ENCODE data around the gene MFAP3L. TPM values are rescaled to one million over a fixed set of nuclear protein-coding genes. Genes with fewer than 3 reads are reported as not detected.
A peak's percentile ranks its signal among the peaks of the same experiment; 100 is the strongest.

The MFAP3L gene
- total and polyA plus RNA-seq, 8 donors: 2.1 to 4.8 (median 2.5) TPM

DNA sequence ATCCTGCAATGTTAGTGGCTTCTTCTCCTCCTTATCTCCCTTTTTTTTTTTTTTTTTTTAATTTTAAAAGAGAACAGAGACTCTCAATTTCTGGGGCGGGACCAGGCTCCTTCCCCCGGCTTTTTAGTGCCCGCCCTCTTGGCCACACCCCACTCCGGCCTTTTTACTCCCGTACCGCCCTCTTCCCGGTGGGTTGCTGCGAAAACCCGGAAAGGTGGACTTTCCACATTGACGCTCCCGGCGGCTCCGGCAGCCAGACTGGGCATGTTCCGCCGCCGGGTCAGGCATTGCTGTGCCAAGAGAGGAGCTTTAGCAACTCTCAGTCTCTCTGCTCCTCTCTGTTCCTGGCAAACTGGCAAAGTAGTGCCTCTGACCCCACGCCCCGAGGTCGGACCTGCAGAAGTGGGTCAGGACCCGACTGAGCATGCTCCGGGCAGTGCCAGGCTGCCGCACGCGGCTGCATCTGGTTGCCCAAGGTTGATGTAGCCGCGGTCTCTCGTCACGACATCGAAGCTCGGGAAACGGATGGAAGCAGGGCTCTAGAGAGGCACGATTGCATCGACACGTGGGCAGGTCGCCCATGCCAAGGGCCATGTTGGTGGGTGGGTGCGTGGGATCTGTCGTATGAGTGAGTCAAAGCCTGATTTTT, 1.1 kb upstream of the MFAP3L start:
- ATAC-seq: peak; percentile 94

DNA sequence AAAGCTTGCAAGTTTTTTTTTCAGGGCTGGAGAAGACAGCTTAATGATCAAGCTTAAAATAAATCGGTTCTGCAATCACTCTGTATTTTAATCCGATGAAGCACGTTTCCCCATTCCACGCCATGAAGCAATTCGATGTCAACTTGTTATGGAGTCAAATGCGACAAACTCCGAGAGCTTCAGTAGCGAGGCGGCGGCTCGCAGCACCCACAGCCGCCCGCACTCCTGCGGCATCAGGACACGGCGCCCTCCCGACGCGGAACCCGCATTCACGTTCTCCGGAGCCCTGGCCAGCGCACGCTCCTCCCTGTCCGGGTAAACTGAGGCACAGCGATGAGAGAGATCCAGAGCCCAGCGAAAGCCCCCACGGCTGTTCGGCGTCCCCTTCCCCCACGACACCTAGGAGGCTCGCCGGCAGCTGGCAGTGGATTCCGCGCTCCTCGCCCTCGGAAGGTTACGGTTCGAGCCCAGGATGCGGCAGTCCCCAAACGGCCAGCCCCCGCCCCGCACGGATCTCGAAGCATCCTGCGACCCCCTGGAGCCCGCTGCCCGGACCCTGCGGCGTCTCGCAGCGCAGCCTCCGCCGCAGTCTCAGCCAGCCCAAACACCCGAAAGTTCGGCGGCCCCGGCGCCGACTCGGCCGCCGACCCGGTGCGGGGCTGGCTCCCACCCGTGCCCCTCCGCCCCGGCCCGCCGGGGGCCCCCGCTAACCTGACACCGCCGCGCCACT, 507 bp downstream of the MFAP3L start:
- Histone ChIP-seq H3K4me1 (peaks cover 5 to 8% of the 10 kb centered on the region in 2 donors), H3K27me3 (peaks cover 10 to 38% of the 10 kb centered on the region in 2 donors), H3K9me3 (no peaks in the 10 kb centered on the region), H3K36me3 (no peaks in the 10 kb centered on the region), H3K27ac (peak overlapping the region in 1 of 2 donors; percentile 90), H3K4me3 (peak overlapping the region; percentile 77 to 95)
- TF ChIP-seq, protein P1, sequence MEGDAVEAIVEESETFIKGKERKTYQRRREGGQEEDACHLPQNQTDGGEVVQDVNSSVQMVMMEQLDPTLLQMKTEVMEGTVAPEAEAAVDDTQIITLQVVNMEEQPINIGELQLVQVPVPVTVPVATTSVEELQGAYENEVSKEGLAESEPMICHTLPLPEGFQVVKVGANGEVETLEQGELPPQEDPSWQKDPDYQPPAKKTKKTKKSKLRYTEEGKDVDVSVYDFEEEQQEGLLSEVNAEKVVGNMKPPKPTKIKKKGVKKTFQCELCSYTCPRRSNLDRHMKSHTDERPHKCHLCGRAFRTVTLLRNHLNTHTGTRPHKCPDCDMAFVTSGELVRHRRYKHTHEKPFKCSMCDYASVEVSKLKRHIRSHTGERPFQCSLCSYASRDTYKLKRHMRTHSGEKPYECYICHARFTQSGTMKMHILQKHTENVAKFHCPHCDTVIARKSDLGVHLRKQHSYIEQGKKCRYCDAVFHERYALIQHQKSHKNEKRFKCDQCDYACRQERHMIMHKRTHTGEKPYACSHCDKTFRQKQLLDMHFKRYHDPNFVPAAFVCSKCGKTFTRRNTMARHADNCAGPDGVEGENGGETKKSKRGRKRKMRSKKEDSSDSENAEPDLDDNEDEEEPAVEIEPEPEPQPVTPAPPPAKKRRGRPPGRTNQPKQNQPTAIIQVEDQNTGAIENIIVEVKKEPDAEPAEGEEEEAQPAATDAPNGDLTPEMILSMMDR (IDR thresholded peaks at IDR 0.05): no peak
- peak in 3 of 4 donors; percentile 8 to 86 (median 37) for DNase-seq
- intact Hi-C loops (cut with DNase I): no loop called here
- ATAC-seq: no peak

More for the DNA sequence above, 1.1 kb upstream of the MFAP3L start:
- intact Hi-C loops (cut with DNase I): no loop called here
- H3K9me3 ChIP-seq: no peaks in the 10 kb centered on the region
- H3K27me3 ChIP-seq: peaks cover 10 to 38% of the 10 kb centered on the region in 2 donors
- peaks cover 5 to 8% of the 10 kb centered on the region in 2 donors for H3K4me1 ChIP-seq
- DNase-seq: peak; percentile 93 to 95 (median 94)
- H3K36me3 ChIP-seq: no peaks in the 10 kb centered on the region
- H3K27ac ChIP-seq: peak overlapping the region; percentile 82 to 90
- TF ChIP-seq, protein P1 (IDR thresholded peaks at IDR 0.05): no peak
- peak overlapping the region; percentile 77 to 95 for H3K4me3 ChIP-seq

DNA sequence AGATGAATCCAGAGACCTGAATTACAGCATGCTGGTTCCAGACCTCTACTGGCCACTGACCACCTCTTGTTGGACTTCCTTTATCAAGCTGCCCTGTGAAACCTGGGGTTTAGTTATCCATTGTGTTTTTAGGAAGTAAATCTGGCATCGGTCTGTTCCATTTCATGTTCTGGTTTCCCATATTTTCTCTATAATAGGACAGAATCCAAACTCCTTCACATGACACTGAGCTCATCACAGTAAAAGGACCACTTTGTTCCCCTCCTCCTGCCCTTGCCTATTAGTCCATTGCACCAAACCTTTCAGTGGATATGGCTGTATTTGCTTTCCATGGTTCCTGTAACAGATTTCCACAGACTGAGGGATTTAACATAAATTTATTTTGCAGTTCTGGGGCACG, 4.0 kb downstream of the MFAP3L start:
- no peak overlapping the region for H3K27ac ChIP-seq
- DNase-seq (no peak), ATAC-seq (no peak)
- H3K4me3 ChIP-seq: no peak overlapping the region
- H3K9me3 ChIP-seq: no peaks in the 10 kb centered on the region
- peaks cover 5 to 8% of the 10 kb centered on the region in 2 donors for H3K4me1 ChIP-seq
- H3K27me3 ChIP-seq: peaks cover 10 to 23% of the 10 kb centered on the region in 2 donors
- no peaks in the 10 kb centered on the region for H3K36me3 ChIP-seq
- intact Hi-C loops (cut with DNase I): no loop called here
- TF ChIP-seq, protein P1 (IDR thresholded peaks at IDR 0.05): no peak

DNA sequence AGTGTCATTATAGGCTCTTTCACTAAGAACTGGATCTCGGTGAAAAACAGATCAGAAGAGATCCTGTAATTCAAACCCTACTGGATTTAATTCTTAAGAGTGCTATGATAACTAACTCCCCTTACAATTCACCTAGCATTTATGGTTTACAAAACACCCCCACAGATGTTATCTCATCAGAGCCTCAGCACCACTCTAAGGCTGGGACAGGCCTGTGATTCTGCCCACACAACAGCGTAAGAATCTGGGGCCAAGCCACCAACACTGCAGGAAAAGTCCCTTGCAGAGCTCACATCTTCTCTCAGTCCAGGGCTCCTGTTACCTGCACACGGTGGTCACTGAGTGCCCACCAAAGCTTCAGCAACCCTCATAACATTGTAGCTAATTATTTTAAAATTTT, 8.9 kb downstream of the MFAP3L start:
- DNase-seq (no peak), ATAC-seq (no peak)
- no peak overlapping the region for H3K4me3 ChIP-seq
- no peaks in the 10 kb centered on the region for H3K27me3 ChIP-seq
- no peaks in the 10 kb centered on the region for H3K4me1 ChIP-seq
- intact Hi-C loops (cut with DNase I): no loop called here
- TF ChIP-seq, protein P1 (IDR thresholded peaks at IDR 0.05): no peak
- no peak overlapping the region for H3K27ac ChIP-seq
- no peaks in the 10 kb centered on the region for H3K9me3 ChIP-seq
- H3K36me3 ChIP-seq: no peaks in the 10 kb centered on the region

DNA sequence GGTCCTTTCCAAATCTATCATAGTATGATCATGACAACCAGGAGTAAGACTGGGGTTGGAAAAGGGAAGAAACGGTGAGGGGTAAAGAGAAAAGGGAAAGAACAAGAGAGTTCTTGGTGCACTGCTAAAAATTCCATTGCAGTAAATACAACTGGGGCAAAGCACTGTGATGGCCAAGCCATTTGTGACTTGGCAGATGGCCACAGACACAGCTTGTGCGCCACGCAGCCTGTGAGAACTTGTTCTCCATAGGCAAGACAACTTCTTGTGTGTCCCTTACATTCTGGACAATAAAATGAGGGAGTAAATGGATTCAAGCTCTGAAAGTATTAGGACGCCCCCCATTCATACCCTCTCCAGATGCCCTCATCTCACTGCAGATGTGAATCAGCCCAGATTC, 10.9 kb downstream of the MFAP3L start:
- DNase-seq: peak in 2 of 4 donors; percentile 42 to 67
- Histone ChIP-seq H3K9me3 (no peaks in the 10 kb centered on the region), H3K36me3 (no peaks in the 10 kb centered on the region), H3K4me1 (no peaks in the 10 kb centered on the region), H3K27me3 (no peaks in the 10 kb centered on the region), H3K27ac (no peak overlapping the region), H3K4me3 (no peak overlapping the region)
- intact Hi-C loops (cut with DNase I): no loop called here
- no peak for ATAC-seq
- TF ChIP-seq, protein P1 (IDR thresholded peaks at IDR 0.05): no peak
